NB4 (cell line): ENCODE results near the gene DNAAF5.

Source experiments
- MYC ChIP-seq: IDR thresholded peaks from 2 replicates; pipeline ENCODE4 v1.6.1; 2011; ENCODE audit warnings: low read depth, low read length
- POLR2A ChIP-seq: IDR thresholded peaks from 2 replicates; pipeline ENCODE4 v1.6.1; 2011; ENCODE audit warnings: mild to moderate bottlenecking; ENCODE audit not compliant: insufficient read length; ENCODE audit errors: extremely low read depth
- TF ChIP-seq, protein P1 (sequence below): IDR thresholded peaks from one replicate; pipeline ENCODE4 v1.5.1; 2012; ENCODE audit warnings: low read depth, low read length
- TF ChIP-seq, protein P2 (sequence below): IDR thresholded peaks from 2 replicates; pipeline ENCODE4 v1.6.1; 2011; ENCODE audit warnings: low read depth, low read length

DNA sequence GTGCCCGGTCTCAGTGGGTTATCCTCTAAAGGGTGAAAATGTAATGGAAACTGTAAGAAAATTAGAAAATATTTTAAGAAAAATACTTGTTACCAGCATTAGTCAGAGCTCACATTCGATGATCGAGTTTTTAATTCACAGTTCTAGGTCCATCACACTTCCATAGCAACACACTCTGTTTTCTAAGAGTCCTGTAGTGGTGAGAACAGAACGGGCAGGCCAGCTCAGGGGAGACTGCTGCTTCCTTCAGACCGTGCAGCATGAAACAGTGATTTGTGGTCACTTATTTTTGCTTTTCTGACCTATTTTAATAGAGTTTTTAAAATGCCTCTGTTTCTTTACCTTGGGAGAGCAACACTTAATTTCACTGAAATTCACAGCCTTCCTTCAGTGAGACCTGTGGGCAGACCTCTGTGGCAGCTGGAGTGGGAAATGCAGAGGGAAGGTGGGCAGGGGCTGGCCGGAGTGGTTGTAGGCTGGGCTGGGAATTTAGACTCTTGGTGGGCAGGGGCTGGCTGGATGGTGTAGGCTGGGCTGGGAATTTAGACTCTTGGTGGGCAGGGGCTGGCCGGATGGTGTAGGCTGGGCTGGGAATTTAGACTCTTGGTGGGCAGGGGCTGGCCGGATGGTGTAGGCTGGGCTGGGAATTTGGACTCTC is 107.2 kb downstream of the DNAAF5 start:
- TF ChIP-seq, protein P1, sequence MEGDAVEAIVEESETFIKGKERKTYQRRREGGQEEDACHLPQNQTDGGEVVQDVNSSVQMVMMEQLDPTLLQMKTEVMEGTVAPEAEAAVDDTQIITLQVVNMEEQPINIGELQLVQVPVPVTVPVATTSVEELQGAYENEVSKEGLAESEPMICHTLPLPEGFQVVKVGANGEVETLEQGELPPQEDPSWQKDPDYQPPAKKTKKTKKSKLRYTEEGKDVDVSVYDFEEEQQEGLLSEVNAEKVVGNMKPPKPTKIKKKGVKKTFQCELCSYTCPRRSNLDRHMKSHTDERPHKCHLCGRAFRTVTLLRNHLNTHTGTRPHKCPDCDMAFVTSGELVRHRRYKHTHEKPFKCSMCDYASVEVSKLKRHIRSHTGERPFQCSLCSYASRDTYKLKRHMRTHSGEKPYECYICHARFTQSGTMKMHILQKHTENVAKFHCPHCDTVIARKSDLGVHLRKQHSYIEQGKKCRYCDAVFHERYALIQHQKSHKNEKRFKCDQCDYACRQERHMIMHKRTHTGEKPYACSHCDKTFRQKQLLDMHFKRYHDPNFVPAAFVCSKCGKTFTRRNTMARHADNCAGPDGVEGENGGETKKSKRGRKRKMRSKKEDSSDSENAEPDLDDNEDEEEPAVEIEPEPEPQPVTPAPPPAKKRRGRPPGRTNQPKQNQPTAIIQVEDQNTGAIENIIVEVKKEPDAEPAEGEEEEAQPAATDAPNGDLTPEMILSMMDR = no peak
- TF ChIP-seq POLR2A (no peak), MYC (no peak)
- TF ChIP-seq, protein P2, sequence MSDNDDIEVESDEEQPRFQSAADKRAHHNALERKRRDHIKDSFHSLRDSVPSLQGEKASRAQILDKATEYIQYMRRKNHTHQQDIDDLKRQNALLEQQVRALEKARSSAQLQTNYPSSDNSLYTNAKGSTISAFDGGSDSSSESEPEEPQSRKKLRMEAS = no peak
